Prostate gland (tissue), 2 donors: ENCODE data around the gene RPL7A.

Experiments
- CTCF ChIP-seq, 4 experiments: fragments of 200-600 bp in 2 of 4; fragments of 450-650 bp in 2 of 4; sonication (generic) in 2 of 4; IDR thresholded peaks; 1 replicate in 3 of 4; 2 replicates in 1 of 4; pipeline ENCODE4 v1.5.1; 2016 to 2019; ENCODE audit warnings: antibody characterized with exemption in 4 of 4, mild to moderate bottlenecking in 2 of 4, moderate library complexity in 2 of 4
- POLR2A ChIP-seq: fragments of 450-650 bp; IDR thresholded peaks from one replicate; pipeline ENCODE4 v1.6.1; 2016; ENCODE audit warnings: antibody characterized with exemption, mild to moderate bottlenecking
- POLR2AphosphoS5 ChIP-seq: sonication (generic); formaldehyde crosslinking; IDR thresholded peaks from one replicate; pipeline ENCODE4 v1.6.1; 2017; ENCODE audit warnings: antibody characterized with exemption

- TF ChIP-seq CTCF (IDR thresholded peaks at IDR 0.05) (peak in 2 of 4 experiments; percentile 16 to 43), POLR2AphosphoS5 (no peak), POLR2A (no peak)
Measured at GRCh38 chr9:133359399-133360175, 11.6 kb downstream of the RPL7A start.
